ENCODE data around the gene RPL35. TPM values are rescaled to one million over a fixed set of nuclear protein-coding genes. Genes with fewer than 3 reads are reported as not detected.

RPL35 gene
- 1,564 and 1,637 TPM in 2 replicates for total RNA-seq (2021)
- Bru-seq, nascent RNA: percentile 100 among the genes with signal in this experiment
- BruChase-seq, experiment 1, labeled RNA remaining after a 2-hour chase: percentile 98 among the genes with signal in this experiment
- BruChase-seq, experiment 2, labeled RNA remaining after a 6-hour chase: percentile 99 among the genes with signal in this experiment
- long read RNA-seq, transcript RPL35-203 (3 exons, 785 nt): minor isoform, 83 of 1,016 reads
- long read RNA-seq, transcript RPL35-201 (4 exons, 455 nt): major isoform, 915 of 1,016 reads
- long read RNA-seq, partial matches to known transcripts: 8 of 1,016 reads
- long read RNA-seq, other reads (novel, unspliced or antisense): 6 of 1,016 reads

- intact Hi-C loops (cut with micrococcal nuclease; ENCODE audit: unreplicated experiment): no loop called here
- ChIA-PET CTCF (interaction anchor here (1.0 kb wide), 1 partner anchor 394 kb away, joined by 3 read pairs; no protein-coding TSS in a partner anchor), POLR2A (ENCODE audit: low non-redundant PET) (no interaction called here)
- no TSS peak for BruUV-seq (replicated peaks)
- Histone ChIP-seq H3K9me3 (ENCODE audit: low read depth, low read length, poor library complexity, severe bottlenecking) (no peaks in the 10 kb centered on the region), H3K4me1 (ENCODE audit: insufficient read depth, low read length, poor library complexity, severe bottlenecking) (peaks cover 30% of the 10 kb centered on the region), H3K36me3 (ENCODE audit: insufficient read depth, low read length, poor library complexity, severe bottlenecking) (peaks cover 49% of the 10 kb centered on the region), H3K27ac (ENCODE audit: low read depth, low read length, poor library complexity, severe bottlenecking) (peak within 1 kb of the TSS; percentile 98), H3K27me3 (replicated peaks; ENCODE audit: insufficient read depth, low read depth, low read length, poor library complexity) (no peaks in the 10 kb centered on the region), H3K4me3 (ENCODE audit: low read depth, low read length, poor library complexity, severe bottlenecking) (peak within 1 kb of the TSS; percentile 96)
- DNase-seq (ENCODE audit: low spot score): peak; percentile 98
- peak; percentile 31; the same call in 1 of the 2 replicates for TF ChIP-seq CTCF (conservative IDR thresholded peaks at IDR 0.05; ENCODE audit: low read depth, low read length)
- TF ChIP-seq EZH2 (IDR thresholded peaks at IDR 0.05; ENCODE audit: borderline replicate concordance, low read depth, low read length, poor library complexity, severe bottlenecking): no peak
Observed at GRCh38 chr9:124861342-124862229, at the start of gene RPL35, which contains the start of gene ARPC5L. RPL35 (minus strand) TSS chr9:124861957; CDS start chr9:124861912, 45 bp downstream. ARPC5L (plus strand) TSS chr9:124862130; CDS start chr9:124869291, 7,161 bp downstream.

- H3K27me3 ChIP-seq (replicated peaks; ENCODE audit: insufficient read depth, low read depth, low read length, poor library complexity): no peaks in the 10 kb centered on the region
- no peaks in the 10 kb centered on the region for H3K9me3 ChIP-seq (ENCODE audit: low read depth, low read length, poor library complexity, severe bottlenecking)
- H3K36me3 ChIP-seq (ENCODE audit: insufficient read depth, low read length, poor library complexity, severe bottlenecking): no peaks in the 10 kb centered on the region
- intact Hi-C loops (cut with micrococcal nuclease; ENCODE audit: unreplicated experiment): no loop called here
- no peak for DNase-seq (ENCODE audit: low spot score)
- no TSS peak for BruUV-seq (replicated peaks)
- no peaks in the 10 kb centered on the region for H3K4me1 ChIP-seq (ENCODE audit: insufficient read depth, low read length, poor library complexity, severe bottlenecking)
- ChIA-PET CTCF (no interaction called here), POLR2A (ENCODE audit: low non-redundant PET) (no interaction called here)
- H3K4me3 ChIP-seq (ENCODE audit: low read depth, low read length, poor library complexity, severe bottlenecking): no peak overlapping the region
- H3K27ac ChIP-seq (ENCODE audit: low read depth, low read length, poor library complexity, severe bottlenecking): no peak overlapping the region
- TF ChIP-seq CTCF (conservative IDR thresholded peaks at IDR 0.05; ENCODE audit: low read depth, low read length) (no peak), EZH2 (IDR thresholded peaks at IDR 0.05; ENCODE audit: borderline replicate concordance, low read depth, low read length, poor library complexity, severe bottlenecking) (no peak)
Observed at GRCh38 chr9:124908098-124908497, 46.3 kb upstream of the RPL35 start.

- H3K4me3 ChIP-seq (ENCODE audit: low read depth, low read length, poor library complexity, severe bottlenecking): no peak overlapping the region
- no peak overlapping the region for H3K27ac ChIP-seq (ENCODE audit: low read depth, low read length, poor library complexity, severe bottlenecking)
- BruUV-seq (replicated peaks): no TSS peak
- POLR2A ChIA-PET (ENCODE audit: low non-redundant PET): no interaction called here
- no peaks in the 10 kb centered on the region for H3K9me3 ChIP-seq (ENCODE audit: low read depth, low read length, poor library complexity, severe bottlenecking)
- no peaks in the 10 kb centered on the region for H3K36me3 ChIP-seq (ENCODE audit: insufficient read depth, low read length, poor library complexity, severe bottlenecking)
- TF ChIP-seq CTCF (conservative IDR thresholded peaks at IDR 0.05; ENCODE audit: low read depth, low read length) (no peak), EZH2 (IDR thresholded peaks at IDR 0.05; ENCODE audit: borderline replicate concordance, low read depth, low read length, poor library complexity, severe bottlenecking) (no peak)
- H3K27me3 ChIP-seq (replicated peaks; ENCODE audit: insufficient read depth, low read depth, low read length, poor library complexity): no peaks in the 10 kb centered on the region
- intact Hi-C loops (cut with micrococcal nuclease; ENCODE audit: unreplicated experiment): no loop called here
- CTCF ChIA-PET: no interaction called here
- no peaks in the 10 kb centered on the region for H3K4me1 ChIP-seq (ENCODE audit: insufficient read depth, low read length, poor library complexity, severe bottlenecking)
- no peak for DNase-seq (ENCODE audit: low spot score)
Observed at GRCh38 chr9:124906966-124907365, 45.2 kb upstream of the RPL35 start.

All from A673 (cell line).